PC-3 (cell line): ENCODE measurements around the gene MOCS2.

Experiments
- CTCF ChIP-seq: fragments of 300-600 bp; sonication (generic); conservative IDR thresholded peaks from 2 replicates; pipeline ENCODE4 v1.5.1; 2017; ENCODE audit warnings: antibody characterized with exemption, low read depth, mild to moderate bottlenecking, low read length
- EZH2 ChIP-seq: fragments of 300-600 bp; sonication (generic); IDR thresholded peaks from one replicate; pipeline ENCODE4 v1.6.1; 2017; ENCODE audit warnings: antibody characterized with exemption, mild to moderate bottlenecking, low read length; ENCODE audit not compliant: unreplicated experiment

- TF ChIP-seq CTCF (no peak), EZH2 (no peak)
Measured at GRCh38 chr5:53127107-53127506, 17.6 kb upstream of the MOCS2 start.
